Pancreas (tissue), 10 donors: ENCODE results near the gene TEDC2. TPM values are rescaled to one million over a fixed set of nuclear protein-coding genes. Genes with fewer than 3 reads are reported as not detected.
A peak's percentile ranks its signal among the peaks of the same experiment; 100 is the strongest.

ENCODE experiments used
- ATAC-seq, 4 donors: fragments of 200-7000 bp; cut with Tn5 transposase; one replicate each; pipeline versions ENCODE4 v1.8.0 to v1.9.1; 2020; ENCODE audit warnings: mild to moderate bottlenecking in 4 of 4, moderate library complexity in 4 of 4
- DNase-seq, 6 donors: peaks; one replicate each; pipeline ENCODE4 v3.0.0-alpha.2; 2020
- FAIRE-seq: peaks from 2 replicates; lab custom pipeline; 2012; peaks lifted over from hg19 to GRCh38; lab: Jason Lieb, UNC
- H3K27ac ChIP-seq, 4 donors: fragments of 200-600 bp; sonication (generic); 1 replicate in 3 of 4; 2 replicates in 1 of 4; pipeline versions ENCODE4 v1.5.0 to v1.8.0; 2020
- H3K27me3 ChIP-seq, 4 donors: fragments of 200-600 bp; one replicate each; pipeline ENCODE4 v1.8.0; 2021
- H3K36me3 ChIP-seq, 3 donors: fragments of 200-600 bp; sonication (generic) in 1 of 3; one replicate each; pipeline versions ENCODE4 v1.5.0 to v1.8.0; 2020 to 2021
- H3K4me1 ChIP-seq, 3 donors: fragments of 200-600 bp; one replicate each; pipeline ENCODE4 v1.8.0; 2021
- H3K4me3 ChIP-seq, 4 donors: fragments of 200-600 bp; sonication (generic) in 2 of 4; one replicate each; pipeline versions ENCODE4 v1.5.0 to v1.8.0; 2020 to 2021
- H3K9me3 ChIP-seq, 4 donors: fragments of 200-600 bp; one replicate each; pipeline ENCODE4 v1.8.0; 2021
- WGBS, 2 donors: extraction: QIAGEN DNeasy Blood & Tissue Kit; methylation state at CpG; one replicate each; pipeline ENCODE4 v1.1.7; 2013; 5-methylcytosine and 5-hydroxymethylcytosine counted together
- intact Hi-C, 3 donors: fragments of 100-400 bp; cut with DNase I; formaldehyde crosslinking; loops; one replicate each; pipeline versions ENCODE4 v1.11.1 to v1.14.2; 2022
- polyA plus RNA-seq, 2 donors: library from polyadenylated mRNA; stranded (reverse); fragments of 200-250 nt; gene quantifications; one replicate each; pipeline ENCODE4 v1.2.3, GENCODE V29; 2013
- total RNA-seq, 6 donors: library from RNA; stranded (reverse); fragmentation: NEBNext Ultra II Directional in 4 of 6; extraction: Animal tissue kit (Norgen Biotek cat#: 25700) in 4 of 6; gene quantifications; one replicate each; pipeline versions ENCODE4 v1.2.1 to v1.2.4, GENCODE V29; 2021 to 2023
- TF ChIP-seq, protein P1 (sequence below), 4 donors: fragments of 200-600 bp; sonication (generic) in 3 of 4; IDR thresholded peaks; one replicate each; pipeline versions ENCODE4 v1.5.0 to v1.8.0; 2021; ENCODE audit warnings: antibody characterized with exemption in 4 of 4
- donor health status: healthy with polysubstance abuse.
- donor health status: DM: no; HTN: no; CAD: no; lungs with moderate emphysema.
- donor health status: DM: no; HTN: no; CAD: no.
- donor health status: control.
- donor health status: control.
- donor health status: Bipolar disorder and iron deficiency.
- donor health status: DM: yes; HTN: yes; CAD: no.
- donor health status: DM: no; HTN: no; CAD: no.
- donor health status: DM: no; HTN: no; CAD: no.
- donor health status: DM: yes; HTN: yes; CAD: no.

Gene TEDC2
- total and polyA plus RNA-seq, 8 donors: 0.16 to 1.4 (median 0.81) TPM; not detected in 1

DNA sequence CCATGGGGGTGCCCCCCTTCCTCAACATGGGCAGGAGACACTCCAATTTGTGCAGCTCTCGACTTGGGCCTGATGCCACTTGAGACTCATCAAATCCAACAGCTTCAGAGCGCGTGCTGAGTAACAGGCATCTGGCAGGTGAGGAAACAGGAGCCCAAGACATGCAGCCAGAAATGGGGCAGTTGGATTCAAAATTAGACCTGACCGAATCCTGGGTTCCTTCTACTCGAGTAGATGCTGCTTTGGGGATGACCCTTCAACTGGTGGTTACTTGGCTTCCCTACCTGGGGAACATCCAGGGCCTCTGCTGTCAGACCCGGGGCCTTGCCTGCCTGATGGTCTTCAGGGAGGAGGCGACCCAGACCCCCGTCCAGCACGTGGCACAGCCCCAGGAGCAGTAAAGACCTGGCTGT, 10.7 kb downstream of the TEDC2 start:
- DNase-seq (no peak), FAIRE-seq (no peak), ATAC-seq (no peak)
- TF ChIP-seq, protein P1, sequence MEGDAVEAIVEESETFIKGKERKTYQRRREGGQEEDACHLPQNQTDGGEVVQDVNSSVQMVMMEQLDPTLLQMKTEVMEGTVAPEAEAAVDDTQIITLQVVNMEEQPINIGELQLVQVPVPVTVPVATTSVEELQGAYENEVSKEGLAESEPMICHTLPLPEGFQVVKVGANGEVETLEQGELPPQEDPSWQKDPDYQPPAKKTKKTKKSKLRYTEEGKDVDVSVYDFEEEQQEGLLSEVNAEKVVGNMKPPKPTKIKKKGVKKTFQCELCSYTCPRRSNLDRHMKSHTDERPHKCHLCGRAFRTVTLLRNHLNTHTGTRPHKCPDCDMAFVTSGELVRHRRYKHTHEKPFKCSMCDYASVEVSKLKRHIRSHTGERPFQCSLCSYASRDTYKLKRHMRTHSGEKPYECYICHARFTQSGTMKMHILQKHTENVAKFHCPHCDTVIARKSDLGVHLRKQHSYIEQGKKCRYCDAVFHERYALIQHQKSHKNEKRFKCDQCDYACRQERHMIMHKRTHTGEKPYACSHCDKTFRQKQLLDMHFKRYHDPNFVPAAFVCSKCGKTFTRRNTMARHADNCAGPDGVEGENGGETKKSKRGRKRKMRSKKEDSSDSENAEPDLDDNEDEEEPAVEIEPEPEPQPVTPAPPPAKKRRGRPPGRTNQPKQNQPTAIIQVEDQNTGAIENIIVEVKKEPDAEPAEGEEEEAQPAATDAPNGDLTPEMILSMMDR (IDR thresholded peaks at IDR 0.05): no peak
- Histone ChIP-seq H3K9me3 (no peaks in the 10 kb centered on the region), H3K36me3 (no peaks in the 10 kb centered on the region), H3K4me3 (no peak overlapping the region), H3K27me3 (peaks cover 0 to 5% (median 0%) of the 10 kb centered on the region in 4 donors), H3K27ac (no peak overlapping the region), H3K4me1 (peaks cover 0 to 23% (median 0%) of the 10 kb centered on the region in 3 donors)
- intact Hi-C loops: no loop called here
- 55 to 61% methylated on average over 9 of the region's 9 CpGs for WGBS, 2 donors

DNA sequence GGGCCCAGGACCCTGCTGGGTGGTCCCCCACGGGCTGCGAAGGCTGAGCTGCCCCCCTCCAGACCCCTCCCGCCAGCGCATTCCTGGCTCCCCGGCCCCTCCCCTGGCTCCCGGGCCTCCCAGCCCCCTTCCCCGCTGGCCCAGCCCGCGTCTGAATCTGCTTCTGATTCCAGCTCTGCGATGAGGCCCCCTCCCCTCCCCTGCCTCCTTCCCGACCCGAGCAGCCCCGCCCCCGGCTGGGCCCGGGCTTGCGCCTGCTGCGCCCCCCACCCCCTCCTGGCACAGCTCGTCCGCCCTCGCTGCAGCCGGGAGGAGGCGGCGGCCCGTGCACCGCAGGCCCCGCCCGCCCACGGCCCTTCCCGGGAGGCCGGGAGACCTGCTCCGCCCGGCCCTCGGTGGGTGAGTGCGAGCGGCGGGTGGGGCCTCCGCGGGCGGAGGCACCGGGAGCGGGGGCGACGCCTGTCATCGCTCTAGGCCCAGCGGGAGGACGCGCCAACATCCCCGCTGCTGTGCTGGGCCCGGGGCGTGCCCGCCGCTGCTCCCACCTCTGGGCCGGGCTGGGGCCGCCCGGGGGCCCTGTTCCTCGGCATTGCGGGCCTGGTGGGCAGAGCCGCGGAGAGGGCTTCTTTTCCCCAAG, 11.2 kb downstream of the TEDC2 start, which contains the start of gene NTN3:
TSS of gene NTN3 (plus strand) at position 282 of the 637 bp plus-strand sequence. CDS start 405 bp downstream, outside the sequence.
- WGBS, 2 donors: 1 to 2% methylated on average over 43 to 59 of the region's 59 CpGs
- FAIRE-seq: no peak
- Histone ChIP-seq H3K4me1 (peaks cover 0 to 27% (median 5%) of the 10 kb centered on the region in 3 donors), H3K9me3 (no peaks in the 10 kb centered on the region), H3K27me3 (peaks cover 0 to 5% (median 0%) of the 10 kb centered on the region in 4 donors), H3K27ac (no peak within 1 kb of the TSS), H3K4me3 (peak within 1 kb of the TSS in 1 of 4 donors; percentile 26), H3K36me3 (no peaks in the 10 kb centered on the region)
- intact Hi-C loops: no loop called here
- TF ChIP-seq, protein P1 (IDR thresholded peaks at IDR 0.05): no peak
- no peak for ATAC-seq
- peak in 1 of 6 donors; percentile 82 for DNase-seq

DNA sequence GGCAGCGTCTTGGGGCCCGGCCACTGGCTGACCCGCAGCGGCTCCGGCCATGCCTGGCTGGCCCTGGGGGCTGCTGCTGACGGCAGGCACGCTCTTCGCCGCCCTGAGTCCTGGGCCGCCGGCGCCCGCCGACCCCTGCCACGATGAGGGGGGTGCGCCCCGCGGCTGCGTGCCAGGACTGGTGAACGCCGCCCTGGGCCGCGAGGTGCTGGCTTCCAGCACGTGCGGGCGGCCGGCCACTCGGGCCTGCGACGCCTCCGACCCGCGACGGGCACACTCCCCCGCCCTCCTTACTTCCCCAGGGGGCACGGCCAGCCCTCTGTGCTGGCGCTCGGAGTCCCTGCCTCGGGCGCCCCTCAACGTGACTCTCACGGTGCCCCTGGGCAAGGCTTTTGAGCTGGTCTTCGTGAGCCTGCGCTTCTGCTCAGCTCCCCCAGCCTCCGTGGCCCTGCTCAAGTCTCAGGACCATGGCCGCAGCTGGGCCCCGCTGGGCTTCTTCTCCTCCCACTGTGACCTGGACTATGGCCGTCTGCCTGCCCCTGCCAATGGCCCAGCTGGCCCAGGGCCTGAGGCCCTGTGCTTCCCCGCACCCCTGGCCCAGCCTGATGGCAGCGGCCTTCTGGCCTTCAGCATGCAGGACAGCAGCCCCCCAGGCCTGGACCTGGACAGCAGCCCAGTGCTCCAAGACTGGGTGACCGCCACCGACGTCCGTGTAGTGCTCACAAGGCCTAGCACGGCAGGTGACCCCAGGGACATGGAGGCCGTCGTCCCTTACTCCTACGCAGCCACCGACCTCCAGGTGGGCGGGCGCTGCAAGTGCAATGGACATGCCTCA, 12.0 kb downstream of the TEDC2 start:
- H3K4me3 ChIP-seq: peak overlapping the region in 1 of 4 donors; percentile 26
- 48 to 55% methylated on average over 53 to 61 of the region's 61 CpGs for WGBS, 2 donors
- peak in 1 of 6 donors; percentile 86 for DNase-seq

DNA sequence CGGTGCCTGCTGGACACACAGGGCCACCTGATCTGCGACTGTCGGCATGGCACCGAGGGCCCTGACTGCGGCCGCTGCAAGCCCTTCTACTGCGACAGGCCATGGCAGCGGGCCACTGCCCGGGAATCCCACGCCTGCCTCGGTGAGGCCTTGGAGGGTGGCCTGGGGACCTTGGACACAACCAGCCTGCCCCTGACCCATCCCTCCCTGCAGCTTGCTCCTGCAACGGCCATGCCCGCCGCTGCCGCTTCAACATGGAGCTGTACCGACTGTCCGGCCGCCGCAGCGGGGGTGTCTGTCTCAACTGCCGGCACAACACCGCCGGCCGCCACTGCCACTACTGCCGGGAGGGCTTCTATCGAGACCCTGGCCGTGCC, 12.6 kb downstream of the TEDC2 start:
- Histone ChIP-seq H3K4me3 (no peak overlapping the region), H3K27ac (no peak overlapping the region), H3K4me1 (peaks cover 9 to 41% (median 18%) of the 10 kb centered on the region in 3 donors), H3K36me3 (no peaks in the 10 kb centered on the region), H3K9me3 (no peaks in the 10 kb centered on the region), H3K27me3 (peaks cover 0 to 5% (median 0%) of the 10 kb centered on the region in 4 donors)
- ATAC-seq (no peak), DNase-seq (no peak), FAIRE-seq (no peak)
- TF ChIP-seq, protein P1 (IDR thresholded peaks at IDR 0.05): no peak
- intact Hi-C loops: no loop called here
- WGBS, 2 donors: 93 to 96% methylated on average over 27 of the region's 27 CpGs

More for the DNA sequence above, 12.0 kb downstream of the TEDC2 start:
- H3K36me3 ChIP-seq: no peaks in the 10 kb centered on the region
- peaks cover 0 to 5% (median 0%) of the 10 kb centered on the region in 4 donors for H3K27me3 ChIP-seq
- H3K27ac ChIP-seq: no peak overlapping the region
- FAIRE-seq (no peak), ATAC-seq (no peak)
- peaks cover 4 to 35% (median 12%) of the 10 kb centered on the region in 3 donors for H3K4me1 ChIP-seq
- intact Hi-C loops: no loop called here
- no peaks in the 10 kb centered on the region for H3K9me3 ChIP-seq
- TF ChIP-seq, protein P1 (IDR thresholded peaks at IDR 0.05): no peak
